Osteoblast (primary cell): ENCODE measurements around the gene ZNF775. TPM values are rescaled to one million over a fixed set of nuclear protein-coding genes. Genes with fewer than 3 reads are reported as not detected.
"Not testable (repeated sequence)": the region's sequence is repeated elsewhere in the genome, so short reads cannot be mapped to it uniquely, and the experiment has no call there.

Experiments
- DNase-seq: peaks from one replicate; pipeline ENCODE4 v3.0.0; 2011; ENCODE audit warnings: low spot score, mixed read lengths; ENCODE audit not compliant: insufficient read length; ENCODE audit errors: missing footprints
- H2AFZ ChIP-seq: 2 replicates; pipeline ENCODE4 v1.6.0; 2011; ENCODE audit warnings: mild to moderate bottlenecking, low read length
- H3K27ac ChIP-seq: 2 replicates; pipeline ENCODE4 v1.5.1; 2011; ENCODE audit warnings: mild to moderate bottlenecking, low read depth, low read length, moderate library complexity
- H3K27me3 ChIP-seq: 2 replicates; pipeline ENCODE4 v1.6.0; 2012; ENCODE audit warnings: mild to moderate bottlenecking, control low read depth, inconsistent platforms, low read length, moderate library complexity; ENCODE audit not compliant: insufficient read depth
- H3K36me3 ChIP-seq: 2 replicates; pipeline ENCODE4 v1.5.1; 2011; ENCODE audit warnings: mild to moderate bottlenecking, low read length, control low read depth, moderate library complexity; ENCODE audit not compliant: insufficient read depth
- H3K4me1 ChIP-seq: 2 replicates; pipeline ENCODE4 v1.5.1; 2011; ENCODE audit warnings: mild to moderate bottlenecking, low read length, control low read depth, moderate library complexity; ENCODE audit not compliant: insufficient read depth
- H3K4me2 ChIP-seq: 2 replicates; pipeline ENCODE4 v1.6.0; 2011; ENCODE audit warnings: mild to moderate bottlenecking, low read length; ENCODE audit not compliant: insufficient read depth
- H3K4me3 ChIP-seq: fragments of 200-600 bp; sonication (generic); 3 replicates; pipeline ENCODE4 v1.5.1; 2012; ENCODE audit warnings: mild to moderate bottlenecking, low read length, inconsistent platforms; ENCODE audit not compliant: insufficient read depth
- H3K79me2 ChIP-seq: 2 replicates; pipeline ENCODE4 v1.6.0; 2012; ENCODE audit warnings: mild to moderate bottlenecking, low read length, control low read depth, inconsistent platforms; ENCODE audit not compliant: insufficient read depth
- H3K9me3 ChIP-seq: 2 replicates; pipeline ENCODE4 v1.5.1; 2011; ENCODE audit warnings: low read depth, low read length, control low read depth
- H4K20me1 ChIP-seq: 2 replicates; pipeline ENCODE4 v1.6.0; 2012; ENCODE audit warnings: mild to moderate bottlenecking, low read length, control low read depth; ENCODE audit not compliant: insufficient read depth
- total RNA-seq: library from RNA; depleted of rRNA; stranded (reverse); fragments of >200 nt; gene quantifications from 2 replicates; pipeline ENCODE4 v1.2.3, GENCODE V29; 2012
- TF ChIP-seq, protein P1 (sequence below): IDR thresholded peaks from 2 replicates; pipeline ENCODE4 v1.5.1; 2011; ENCODE audit warnings: mild to moderate bottlenecking, low read depth, low read length, moderate library complexity; ENCODE audit errors: extremely low read depth

ZNF775 gene
- total RNA-seq, 1 donor: 6.2 TPM

- Histone ChIP-seq H4K20me1 (peaks cover 7% of the 10 kb centered on the region), H3K4me2 (no peak overlapping the region), H3K4me1 (peaks cover 3% of the 10 kb centered on the region), H2AFZ (no peak overlapping the region), H3K27ac (no peak overlapping the region), H3K79me2 (peaks cover 32% of the 10 kb centered on the region), H3K9me3 (no peaks in the 10 kb centered on the region), H3K27me3 (no peaks in the 10 kb centered on the region), H3K36me3 (no peaks in the 10 kb centered on the region), H3K4me3 (no peak overlapping the region)
- TF ChIP-seq, protein P1, sequence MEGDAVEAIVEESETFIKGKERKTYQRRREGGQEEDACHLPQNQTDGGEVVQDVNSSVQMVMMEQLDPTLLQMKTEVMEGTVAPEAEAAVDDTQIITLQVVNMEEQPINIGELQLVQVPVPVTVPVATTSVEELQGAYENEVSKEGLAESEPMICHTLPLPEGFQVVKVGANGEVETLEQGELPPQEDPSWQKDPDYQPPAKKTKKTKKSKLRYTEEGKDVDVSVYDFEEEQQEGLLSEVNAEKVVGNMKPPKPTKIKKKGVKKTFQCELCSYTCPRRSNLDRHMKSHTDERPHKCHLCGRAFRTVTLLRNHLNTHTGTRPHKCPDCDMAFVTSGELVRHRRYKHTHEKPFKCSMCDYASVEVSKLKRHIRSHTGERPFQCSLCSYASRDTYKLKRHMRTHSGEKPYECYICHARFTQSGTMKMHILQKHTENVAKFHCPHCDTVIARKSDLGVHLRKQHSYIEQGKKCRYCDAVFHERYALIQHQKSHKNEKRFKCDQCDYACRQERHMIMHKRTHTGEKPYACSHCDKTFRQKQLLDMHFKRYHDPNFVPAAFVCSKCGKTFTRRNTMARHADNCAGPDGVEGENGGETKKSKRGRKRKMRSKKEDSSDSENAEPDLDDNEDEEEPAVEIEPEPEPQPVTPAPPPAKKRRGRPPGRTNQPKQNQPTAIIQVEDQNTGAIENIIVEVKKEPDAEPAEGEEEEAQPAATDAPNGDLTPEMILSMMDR: no peak
- peak; percentile 73 for DNase-seq
Observed at GRCh38 chr7:150384406-150385301, 5.5 kb downstream of the ZNF775 start.

GRCh38 chr7:150385302-150385723, 6.2 kb downstream of the ZNF775 start:
- Histone ChIP-seq H3K4me3 (no peak overlapping the region), H3K27ac (no peak overlapping the region), H3K4me2 (no peak overlapping the region), H3K79me2 (peaks cover 26% of the 10 kb centered on the region), H2AFZ (no peak overlapping the region), H3K27me3 (no peaks in the 10 kb centered on the region), H3K9me3 (no peaks in the 10 kb centered on the region), H3K36me3 (peaks cover 3% of the 10 kb centered on the region), H4K20me1 (peaks cover 8% of the 10 kb centered on the region), H3K4me1 (no peaks in the 10 kb centered on the region)
- TF ChIP-seq, protein P1: no peak
- DNase-seq: no peak

DNA sequence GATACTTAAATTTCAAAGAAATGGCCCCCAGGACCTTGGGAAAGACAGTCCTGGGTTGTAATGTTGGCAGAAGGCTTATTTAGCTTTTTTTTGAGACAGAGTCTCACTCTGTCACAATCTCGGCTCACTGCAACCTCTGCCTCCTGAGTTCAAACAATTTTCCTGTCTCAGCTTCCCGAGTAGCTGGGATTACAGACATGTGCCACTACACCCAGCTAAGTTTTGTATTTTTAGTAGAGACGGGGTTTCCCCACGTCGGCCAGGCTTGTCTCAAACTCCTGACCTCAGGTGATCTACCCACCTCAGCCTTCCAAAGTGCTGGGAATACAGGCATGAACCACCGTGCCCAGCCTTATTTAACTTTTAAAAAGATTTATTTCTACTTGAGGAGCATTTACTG, 6.8 kb downstream of the ZNF775 start:
- not testable (repeated sequence) for H3K36me3 ChIP-seq, H3K27ac ChIP-seq, H3K27me3 ChIP-seq, H3K4me3 ChIP-seq, H2AFZ ChIP-seq, H3K4me1 ChIP-seq, H3K4me2 ChIP-seq, H3K9me3 ChIP-seq, DNase-seq
- peaks cover 10% of the 10 kb centered on the region for H4K20me1 ChIP-seq
- H3K79me2 ChIP-seq: peaks cover 20% of the 10 kb centered on the region

GRCh38 chr7:150388306-150388705, 9.2 kb downstream of the ZNF775 start:
- Histone ChIP-seq H3K4me1 (no peaks in the 10 kb centered on the region), H3K36me3 (peaks cover 8% of the 10 kb centered on the region), H3K4me3 (no peak overlapping the region), H2AFZ (no peak overlapping the region), H3K27me3 (no peaks in the 10 kb centered on the region), H3K9me3 (no peaks in the 10 kb centered on the region), H3K79me2 (peaks cover 7% of the 10 kb centered on the region), H3K27ac (no peak overlapping the region), H3K4me2 (no peak overlapping the region), H4K20me1 (peaks cover 10% of the 10 kb centered on the region)
- TF ChIP-seq, protein P1: no peak
- peak; percentile 58 for DNase-seq
